Peyer's patch (tissue), 4 donors: ENCODE data around the gene NRN1L. TPM values are rescaled to one million over a fixed set of nuclear protein-coding genes. Genes with fewer than 3 reads are reported as not detected.

Experiments
- DNase-seq, 3 donors: peaks; one replicate each; pipeline ENCODE4 v3.0.0-alpha.2; 2017 to 2019
- H3K27ac ChIP-seq, 4 donors: fragments of 200-600 bp; sonication (generic); one replicate each; pipeline ENCODE4 v1.5.1; 2016 to 2019
- H3K27me3 ChIP-seq, 2 donors: fragments of 200-600 bp; sonication (generic); one replicate each; pipeline ENCODE4 v1.5.1; 2019
- H3K36me3 ChIP-seq, 3 donors: fragments of 200-600 bp; sonication (generic); one replicate each; pipeline ENCODE4 v1.5.1; 2016 to 2019
- H3K4me1 ChIP-seq, 4 donors: fragments of 200-600 bp; sonication (generic); one replicate each; pipeline ENCODE4 v1.5.1; 2016 to 2019
- H3K4me3 ChIP-seq, 4 donors: fragments of 200-600 bp; sonication (generic); 1 replicate in 3 of 4; 2 replicates in 1 of 4; pipeline ENCODE4 v1.5.1; 2016 to 2019; ENCODE audit warnings: mild to moderate bottlenecking in 1 of 4
- H3K9me3 ChIP-seq, 4 donors: fragments of 200-600 bp; sonication (generic); one replicate each; pipeline ENCODE4 v1.5.1; 2016 to 2019; ENCODE audit warnings: mild to moderate bottlenecking in 1 of 4
- POLR2A ChIP-seq, 2 donors: fragments of 450-650 bp; IDR thresholded peaks; one replicate each; pipeline ENCODE4 v1.5.1; 2017; ENCODE audit warnings: antibody characterized with exemption in 2 of 2, mild to moderate bottlenecking in 2 of 2, moderate library complexity in 2 of 2
- total RNA-seq, 4 donors: library from RNA; depleted of rRNA; stranded (reverse); fragments of >200 nt; gene quantifications; one replicate each; pipeline ENCODE4 v1.1.0, GENCODE V29; 2016
- TF ChIP-seq, protein P1 (sequence below), 6 experiments: fragments of 450-650 bp in 4 of 6; fragments of 200-600 bp in 2 of 6; sonication (generic) in 1 of 6; IDR thresholded peaks; one replicate each; pipeline ENCODE4 v1.5.1; 2017 to 2019; ENCODE audit warnings: antibody characterized with exemption in 6 of 6, mild to moderate bottlenecking in 3 of 6, moderate library complexity in 1 of 6

Gene NRN1L
- total RNA-seq, 4 donors from 2014 or later = 10.0 TPM; not detected in 3

DNA sequence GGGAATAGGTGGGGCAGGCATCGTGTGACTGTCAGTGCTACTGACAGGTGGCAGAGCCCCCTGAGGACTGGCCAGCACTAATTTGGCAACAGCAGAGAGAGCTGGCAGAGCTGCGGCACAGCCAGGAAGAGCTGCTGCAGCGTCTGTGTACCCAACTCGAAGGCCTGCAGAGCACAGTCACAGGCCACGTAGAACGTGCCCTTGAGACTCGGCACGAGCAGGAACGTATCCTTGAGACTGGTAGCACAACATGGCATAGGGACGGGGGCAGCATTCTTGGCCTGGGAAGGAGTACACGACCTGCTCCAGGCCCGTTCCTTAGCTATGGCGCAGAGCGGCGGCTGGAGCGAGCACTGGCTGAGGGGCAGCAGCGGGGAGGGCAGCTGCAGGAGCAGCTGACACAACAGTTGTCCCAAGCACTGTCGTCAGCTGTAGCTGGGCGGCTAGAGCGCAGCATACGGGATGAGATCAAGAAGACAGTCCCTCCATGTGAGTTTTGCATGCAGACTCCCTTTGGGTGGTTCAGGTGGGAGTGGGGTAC lies 3.0 kb upstream of the NRN1L start:
- peaks cover 0 to 93% (median 7%) of the 10 kb centered on the region in 3 donors for H3K36me3 ChIP-seq
- DNase-seq = no peak
- H3K4me3 ChIP-seq = no peak overlapping the region
- no peak for TF ChIP-seq POLR2A (IDR thresholded peaks at IDR 0.05)
- TF ChIP-seq, protein P1, sequence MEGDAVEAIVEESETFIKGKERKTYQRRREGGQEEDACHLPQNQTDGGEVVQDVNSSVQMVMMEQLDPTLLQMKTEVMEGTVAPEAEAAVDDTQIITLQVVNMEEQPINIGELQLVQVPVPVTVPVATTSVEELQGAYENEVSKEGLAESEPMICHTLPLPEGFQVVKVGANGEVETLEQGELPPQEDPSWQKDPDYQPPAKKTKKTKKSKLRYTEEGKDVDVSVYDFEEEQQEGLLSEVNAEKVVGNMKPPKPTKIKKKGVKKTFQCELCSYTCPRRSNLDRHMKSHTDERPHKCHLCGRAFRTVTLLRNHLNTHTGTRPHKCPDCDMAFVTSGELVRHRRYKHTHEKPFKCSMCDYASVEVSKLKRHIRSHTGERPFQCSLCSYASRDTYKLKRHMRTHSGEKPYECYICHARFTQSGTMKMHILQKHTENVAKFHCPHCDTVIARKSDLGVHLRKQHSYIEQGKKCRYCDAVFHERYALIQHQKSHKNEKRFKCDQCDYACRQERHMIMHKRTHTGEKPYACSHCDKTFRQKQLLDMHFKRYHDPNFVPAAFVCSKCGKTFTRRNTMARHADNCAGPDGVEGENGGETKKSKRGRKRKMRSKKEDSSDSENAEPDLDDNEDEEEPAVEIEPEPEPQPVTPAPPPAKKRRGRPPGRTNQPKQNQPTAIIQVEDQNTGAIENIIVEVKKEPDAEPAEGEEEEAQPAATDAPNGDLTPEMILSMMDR (IDR thresholded peaks at IDR 0.05) = no peak
- H3K27me3 ChIP-seq = no peaks in the 10 kb centered on the region
- H3K27ac ChIP-seq = peak overlapping the region in 1 of 4 donors; percentile 69
- peaks cover 0 to 17% (median 0%) of the 10 kb centered on the region in 4 donors for H3K4me1 ChIP-seq
- H3K9me3 ChIP-seq = no peaks in the 10 kb centered on the region

DNA sequence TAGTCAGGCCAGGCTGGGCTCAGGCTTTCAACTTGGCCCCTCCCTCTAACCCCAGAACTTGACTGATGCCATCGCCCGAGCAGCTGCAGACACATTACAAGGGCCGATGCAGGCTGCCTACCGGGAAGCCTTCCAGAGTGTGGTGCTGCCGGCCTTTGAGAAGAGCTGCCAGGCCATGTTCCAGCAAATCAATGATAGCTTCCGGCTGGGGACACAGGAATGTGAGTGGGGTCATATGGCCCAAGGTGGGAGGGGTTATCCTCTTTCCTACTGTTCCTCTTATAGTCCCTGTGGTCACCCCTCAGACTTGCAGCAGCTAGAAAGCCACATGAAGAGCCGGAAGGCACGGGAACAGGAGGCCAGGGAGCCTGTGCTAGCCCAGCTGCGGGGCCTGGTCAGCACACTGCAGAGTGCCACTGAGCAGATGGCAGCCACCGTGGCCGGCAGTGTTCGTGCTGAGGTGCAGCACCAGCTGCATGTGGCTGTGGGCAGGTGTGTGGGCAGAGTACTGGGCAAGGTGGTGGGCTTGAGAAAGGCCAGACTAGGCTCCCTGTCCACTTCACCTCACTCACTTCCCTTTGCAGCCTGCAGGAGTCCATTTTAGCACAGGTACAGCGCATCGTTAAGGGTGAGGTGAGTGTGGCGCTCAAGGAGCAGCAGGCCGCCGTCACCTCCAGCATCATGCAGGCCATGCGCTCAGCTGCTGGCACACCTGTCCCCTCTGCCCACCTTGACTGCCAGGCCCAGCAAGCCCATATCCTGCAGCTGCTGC lies 2.1 kb upstream of the NRN1L start:
- Histone ChIP-seq H3K4me1 (peaks cover 0 to 17% (median 0%) of the 10 kb centered on the region in 4 donors), H3K4me3 (no peak overlapping the region), H3K27ac (peak overlapping the region in 2 of 4 donors; percentile 59 to 69), H3K9me3 (no peaks in the 10 kb centered on the region), H3K36me3 (peaks cover 0 to 85% (median 7%) of the 10 kb centered on the region in 3 donors), H3K27me3 (no peaks in the 10 kb centered on the region)
- DNase-seq = no peak
- TF ChIP-seq, protein P1 (IDR thresholded peaks at IDR 0.05) = no peak
- no peak for TF ChIP-seq POLR2A (IDR thresholded peaks at IDR 0.05)

DNA sequence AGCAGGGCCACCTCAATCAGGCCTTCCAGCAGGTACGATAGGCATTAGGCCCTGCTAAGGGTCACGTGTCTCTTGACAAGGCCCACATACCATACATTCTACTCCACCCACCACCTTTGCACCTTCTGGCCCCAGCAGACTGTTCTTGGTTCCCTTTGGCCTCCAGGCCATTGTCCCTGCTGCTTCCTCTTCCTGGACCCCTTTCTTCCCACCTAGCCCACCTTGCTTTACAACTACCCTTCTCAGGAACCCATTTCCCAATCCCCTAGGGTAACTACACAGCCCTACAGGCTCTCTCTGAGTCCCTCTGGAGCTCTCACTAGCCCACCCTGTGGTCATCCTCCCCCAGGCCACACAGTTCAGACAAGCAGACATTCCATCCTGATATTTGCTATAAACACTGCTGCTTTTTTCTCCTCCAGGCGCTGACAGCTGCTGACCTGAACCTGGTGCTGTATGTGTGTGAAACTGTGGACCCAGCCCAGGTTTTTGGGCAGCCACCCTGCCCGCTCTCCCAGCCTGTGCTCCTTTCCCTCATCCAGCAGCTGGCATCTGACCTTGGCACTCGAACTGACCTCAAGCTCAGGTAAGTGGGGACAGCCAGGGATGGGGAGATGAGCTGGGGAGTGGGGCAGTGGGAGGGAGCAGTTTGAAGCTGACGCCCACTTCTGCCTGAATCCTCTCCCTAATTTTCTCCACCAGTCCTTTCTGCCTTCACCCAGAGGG lies 1.4 kb upstream of the NRN1L start:
- Histone ChIP-seq H3K4me3 (no peak overlapping the region), H3K36me3 (peaks cover 0 to 77% (median 7%) of the 10 kb centered on the region in 3 donors), H3K27ac (peak overlapping the region in 2 of 4 donors; percentile 59 to 69), H3K9me3 (no peaks in the 10 kb centered on the region), H3K27me3 (no peaks in the 10 kb centered on the region), H3K4me1 (peaks cover 0 to 17% (median 0%) of the 10 kb centered on the region in 4 donors)
- TF ChIP-seq POLR2A (IDR thresholded peaks at IDR 0.05) = no peak
- TF ChIP-seq, protein P1 (IDR thresholded peaks at IDR 0.05) = peak in 1 of 6 experiments; percentile 90
- peak in 2 of 3 donors; percentile 67 to 75 for DNase-seq

DNA sequence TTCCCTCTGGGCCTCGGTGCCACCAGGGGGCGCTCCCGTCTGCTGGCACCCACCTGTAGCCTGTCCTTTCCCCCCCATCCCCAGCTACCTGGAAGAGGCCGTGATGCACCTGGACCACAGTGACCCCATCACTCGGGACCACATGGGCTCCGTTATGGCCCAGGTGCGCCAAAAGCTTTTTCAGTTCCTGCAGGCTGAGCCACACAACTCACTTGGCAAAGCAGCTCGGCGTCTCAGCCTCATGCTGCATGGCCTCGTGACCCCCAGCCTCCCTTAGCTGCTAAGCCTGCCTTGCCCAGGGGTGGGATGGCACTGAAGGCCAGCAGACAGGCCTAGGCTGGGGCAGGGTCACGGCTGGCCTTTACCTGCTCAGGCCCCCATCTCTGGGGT lies 818 bp upstream of the NRN1L start:
- TF ChIP-seq POLR2A (IDR thresholded peaks at IDR 0.05) = no peak
- TF ChIP-seq, protein P1 (IDR thresholded peaks at IDR 0.05) = peak in 5 of 6 experiments; percentile 68 to 83 (median 77)
- Histone ChIP-seq H3K27ac (peak overlapping the region in 2 of 4 donors; percentile 59 to 69), H3K27me3 (no peaks in the 10 kb centered on the region), H3K4me3 (no peak overlapping the region), H3K36me3 (peaks cover 0 to 72% (median 4%) of the 10 kb centered on the region in 3 donors), H3K9me3 (no peaks in the 10 kb centered on the region), H3K4me1 (peaks cover 0 to 17% (median 0%) of the 10 kb centered on the region in 4 donors)
- peak; percentile 74 to 85 (median 77) for DNase-seq

DNA sequence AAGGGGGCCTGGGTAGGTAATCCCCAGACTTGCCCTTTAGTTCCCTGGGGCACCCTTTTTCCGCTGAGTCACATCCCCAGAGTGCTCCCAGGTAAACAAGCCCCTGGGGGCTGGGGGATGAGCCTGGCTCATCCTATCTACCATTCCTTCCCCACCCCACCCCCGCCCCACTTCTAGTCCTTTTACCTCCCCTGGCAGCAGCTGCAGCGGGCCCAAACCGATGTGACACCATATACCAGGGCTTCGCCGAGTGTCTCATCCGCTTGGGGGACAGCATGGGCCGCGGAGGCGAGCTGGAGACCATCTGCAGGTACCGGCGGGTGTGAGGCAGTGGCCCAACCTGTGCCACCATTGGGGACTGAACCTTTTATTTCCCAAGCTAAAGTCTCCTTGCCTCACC lies 860 bp downstream of the NRN1L start:
- DNase-seq = no peak
- Histone ChIP-seq H3K4me3 (no peak overlapping the region), H3K27me3 (no peaks in the 10 kb centered on the region), H3K27ac (no peak overlapping the region), H3K4me1 (peaks cover 0 to 17% (median 0%) of the 10 kb centered on the region in 4 donors), H3K36me3 (peaks cover 0 to 55% (median 0%) of the 10 kb centered on the region in 3 donors), H3K9me3 (no peaks in the 10 kb centered on the region)
- TF ChIP-seq, protein P1 (IDR thresholded peaks at IDR 0.05) = no peak
- no peak for TF ChIP-seq POLR2A (IDR thresholded peaks at IDR 0.05)
